Osteoblast (primary cell): Measurements from ENCODE around the gene RHOG. TPM values are rescaled to one million over a fixed set of nuclear protein-coding genes. Genes with fewer than 3 reads are reported as not detected.

Experiments
- DNase-seq: peaks from one replicate; pipeline ENCODE4 v3.0.0; 2011; ENCODE audit warnings: low spot score, mixed read lengths; ENCODE audit not compliant: insufficient read length; ENCODE audit errors: missing footprints
- H2AFZ ChIP-seq: 2 replicates; pipeline ENCODE4 v1.6.0; 2011; ENCODE audit warnings: mild to moderate bottlenecking, low read length
- H3K27ac ChIP-seq: 2 replicates; pipeline ENCODE4 v1.5.1; 2011; ENCODE audit warnings: mild to moderate bottlenecking, low read depth, low read length, moderate library complexity
- H3K27me3 ChIP-seq: 2 replicates; pipeline ENCODE4 v1.6.0; 2012; ENCODE audit warnings: mild to moderate bottlenecking, control low read depth, inconsistent platforms, low read length, moderate library complexity; ENCODE audit not compliant: insufficient read depth
- H3K36me3 ChIP-seq: 2 replicates; pipeline ENCODE4 v1.5.1; 2011; ENCODE audit warnings: mild to moderate bottlenecking, low read length, control low read depth, moderate library complexity; ENCODE audit not compliant: insufficient read depth
- H3K4me1 ChIP-seq: 2 replicates; pipeline ENCODE4 v1.5.1; 2011; ENCODE audit warnings: mild to moderate bottlenecking, low read length, control low read depth, moderate library complexity; ENCODE audit not compliant: insufficient read depth
- H3K4me2 ChIP-seq: 2 replicates; pipeline ENCODE4 v1.6.0; 2011; ENCODE audit warnings: mild to moderate bottlenecking, low read length; ENCODE audit not compliant: insufficient read depth
- H3K4me3 ChIP-seq: fragments of 200-600 bp; sonication (generic); 3 replicates; pipeline ENCODE4 v1.5.1; 2012; ENCODE audit warnings: mild to moderate bottlenecking, low read length, inconsistent platforms; ENCODE audit not compliant: insufficient read depth
- H3K79me2 ChIP-seq: 2 replicates; pipeline ENCODE4 v1.6.0; 2012; ENCODE audit warnings: mild to moderate bottlenecking, low read length, control low read depth, inconsistent platforms; ENCODE audit not compliant: insufficient read depth
- H3K9me3 ChIP-seq: 2 replicates; pipeline ENCODE4 v1.5.1; 2011; ENCODE audit warnings: low read depth, low read length, control low read depth
- H4K20me1 ChIP-seq: 2 replicates; pipeline ENCODE4 v1.6.0; 2012; ENCODE audit warnings: mild to moderate bottlenecking, low read length, control low read depth; ENCODE audit not compliant: insufficient read depth
- CTCF ChIP-seq: IDR thresholded peaks from 2 replicates; pipeline ENCODE4 v1.5.1; 2011; ENCODE audit warnings: mild to moderate bottlenecking, low read depth, low read length, moderate library complexity; ENCODE audit errors: extremely low read depth
- total RNA-seq: library from RNA; depleted of rRNA; stranded (reverse); fragments of >200 nt; gene quantifications from 2 replicates; pipeline ENCODE4 v1.2.3, GENCODE V29; 2012

Gene RHOG
- total RNA-seq, 1 donor: 17.0 TPM

- H4K20me1 ChIP-seq: peaks cover 60% of the 10 kb centered on the region
- DNase-seq: peak; percentile 66
- no peaks in the 10 kb centered on the region for H3K27me3 ChIP-seq
- no peak overlapping the region for H3K27ac ChIP-seq
- H3K9me3 ChIP-seq: no peaks in the 10 kb centered on the region
- H3K4me1 ChIP-seq: peaks cover 28% of the 10 kb centered on the region
- H3K36me3 ChIP-seq: no peaks in the 10 kb centered on the region
- H3K4me3 ChIP-seq: no peak overlapping the region
- peaks cover 89% of the 10 kb centered on the region for H3K79me2 ChIP-seq
- no peak overlapping the region for H3K4me2 ChIP-seq
- no peak overlapping the region for H2AFZ ChIP-seq
- TF ChIP-seq CTCF: no peak
Measured at GRCh38 chr11:3837793-3838192, 3.0 kb downstream of the RHOG start.

GRCh38 chr11:3836903-3837302 lies 3.9 kb downstream of the RHOG start:
- peaks cover 25% of the 10 kb centered on the region for H3K4me1 ChIP-seq
- peaks cover 69% of the 10 kb centered on the region for H4K20me1 ChIP-seq
- H3K27me3 ChIP-seq: no peaks in the 10 kb centered on the region
- no peak for TF ChIP-seq CTCF
- no peaks in the 10 kb centered on the region for H3K36me3 ChIP-seq
- peaks cover 96% of the 10 kb centered on the region for H3K79me2 ChIP-seq
- no peak overlapping the region for H3K27ac ChIP-seq
- H3K9me3 ChIP-seq: no peaks in the 10 kb centered on the region
- DNase-seq: peak; percentile 67
- H2AFZ ChIP-seq: no peak overlapping the region
- H3K4me3 ChIP-seq: no peak overlapping the region
- H3K4me2 ChIP-seq: no peak overlapping the region

- Histone ChIP-seq H3K4me3 (no peak overlapping the region), H3K27me3 (no peaks in the 10 kb centered on the region), H3K36me3 (peaks cover 2% of the 10 kb centered on the region), H3K79me2 (peaks cover 99% of the 10 kb centered on the region), H4K20me1 (peaks cover 79% of the 10 kb centered on the region), H3K9me3 (no peaks in the 10 kb centered on the region), H3K4me2 (no peak overlapping the region), H3K27ac (no peak overlapping the region), H3K4me1 (peaks cover 22% of the 10 kb centered on the region), H2AFZ (no peak overlapping the region)
- no peak for TF ChIP-seq CTCF
- DNase-seq: peak; percentile 29
Measured at GRCh38 chr11:3835751-3836150, 5.0 kb downstream of the RHOG start.

GRCh38 chr11:3834664-3835461 lies 5.9 kb downstream of the RHOG start:
- Histone ChIP-seq H3K4me2 (no peak overlapping the region), H3K79me2 (peaks cover 100% of the 10 kb centered on the region), H2AFZ (no peak overlapping the region), H3K36me3 (peaks cover 11% of the 10 kb centered on the region), H3K4me1 (peaks cover 20% of the 10 kb centered on the region), H3K27me3 (no peaks in the 10 kb centered on the region), H3K4me3 (no peak overlapping the region), H4K20me1 (peaks cover 85% of the 10 kb centered on the region), H3K27ac (no peak overlapping the region), H3K9me3 (no peaks in the 10 kb centered on the region)
- peak; percentile 54 for DNase-seq
- no peak for TF ChIP-seq CTCF
